Endothelial cell of umbilical vein (primary cell): ENCODE results near the gene CTSZ.

Source experiments
- CTCF ChIP-seq, 2 donors: IDR thresholded peaks; 1 replicate in 1 of 2; 2 replicates in 1 of 2; pipeline ENCODE4 v1.5.1; 2011; ENCODE audit warnings: low read length in 2 of 2, mild to moderate bottlenecking in 2 of 2, moderate library complexity in 2 of 2, control low read depth in 1 of 2, inconsistent platforms in 1 of 2, low read depth in 1 of 2; ENCODE audit not compliant: insufficient read depth in 1 of 2; ENCODE audit errors: extremely low read depth in 1 of 2
- EZH2 ChIP-seq: IDR thresholded peaks from 2 replicates; pipeline ENCODE4 v1.6.1; 2012; ENCODE audit warnings: borderline replicate concordance, low read depth, mild to moderate bottlenecking, moderate library complexity, low read length, inconsistent platforms; ENCODE audit not compliant: severe bottlenecking
- FOS ChIP-seq: IDR thresholded peaks from 2 replicates; pipeline ENCODE4 v1.6.1; 2011; ENCODE audit warnings: mild to moderate bottlenecking, low read length, moderate library complexity, borderline replicate concordance; ENCODE audit not compliant: insufficient read depth
- POLR2A ChIP-seq: IDR thresholded peaks from 2 replicates; pipeline ENCODE4 v1.6.1; 2012; ENCODE audit warnings: low read depth, mild to moderate bottlenecking, control low read depth, low read length
- POLR2AphosphoS5 ChIP-seq: IDR thresholded peaks from 2 replicates; pipeline ENCODE4 v1.6.1; 2012; ENCODE audit warnings: low read depth, mild to moderate bottlenecking, control low read depth, low read length, moderate library complexity; ENCODE audit not compliant: insufficient read depth

- TF ChIP-seq EZH2 (no peak), CTCF (IDR thresholded peaks at IDR 0.05; ENCODE audit: extremely low read depth in 1 of 2, insufficient read depth in 1 of 2, low read depth in 1 of 2, low read length in 2 of 2) (no peak), POLR2AphosphoS5 (no peak), POLR2A (no peak), FOS (no peak)
Measured at GRCh38 chr20:58987790-58988564, 19.1 kb downstream of the CTSZ start.
